Measurements from ENCODE around the gene CLDN18.

Gene CLDN18

GRCh38 chr3:138009476-138010272 is at the start of gene CLDN18:
Gene CLDN18 (plus strand): TSS chr3:138010165. CDS start chr3:138010226, 61 bp downstream.
- no peak for DNase-seq

DNA sequence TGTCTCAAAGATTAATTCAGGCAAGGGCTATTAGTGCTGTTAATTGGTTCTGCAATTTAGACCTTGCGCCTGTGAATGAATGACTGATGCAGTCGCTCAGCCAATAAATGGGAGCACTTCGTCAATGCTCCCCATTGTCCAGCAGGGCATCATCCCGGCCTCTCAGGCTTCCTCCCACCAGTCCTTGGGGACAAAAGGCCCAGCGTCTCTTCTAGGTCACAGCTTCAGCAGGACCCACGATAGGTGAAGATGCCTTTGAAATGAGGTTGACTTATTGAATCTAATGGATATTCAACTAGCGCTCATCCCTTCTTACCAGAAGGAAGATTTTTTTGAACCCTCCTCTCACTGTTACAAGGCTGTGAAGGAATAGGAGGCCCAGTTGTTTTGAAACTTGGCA is 47.7 kb upstream of the CLDN18 start:
- DNase-seq: no peak

DNA sequence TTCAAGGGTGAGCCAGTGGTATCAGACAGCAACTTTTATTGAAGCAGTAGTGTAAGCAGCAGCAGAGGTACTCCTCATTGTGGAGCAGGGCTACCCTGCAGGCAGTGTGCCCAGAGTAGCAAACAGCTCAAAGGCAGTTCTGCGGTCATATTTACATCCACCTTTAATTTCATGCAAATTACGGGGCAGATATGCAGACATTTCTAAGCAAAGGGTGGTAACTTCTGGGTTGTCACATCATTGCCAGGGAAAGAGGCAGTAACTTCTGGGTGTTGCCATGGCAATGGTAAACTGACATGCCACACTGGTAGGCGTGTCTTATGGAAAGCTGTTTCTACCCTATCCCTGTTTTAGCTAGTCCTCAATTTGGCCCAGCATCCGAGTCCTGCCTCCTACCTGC is 46.5 kb upstream of the CLDN18 start:
- no peak for DNase-seq

DNA sequence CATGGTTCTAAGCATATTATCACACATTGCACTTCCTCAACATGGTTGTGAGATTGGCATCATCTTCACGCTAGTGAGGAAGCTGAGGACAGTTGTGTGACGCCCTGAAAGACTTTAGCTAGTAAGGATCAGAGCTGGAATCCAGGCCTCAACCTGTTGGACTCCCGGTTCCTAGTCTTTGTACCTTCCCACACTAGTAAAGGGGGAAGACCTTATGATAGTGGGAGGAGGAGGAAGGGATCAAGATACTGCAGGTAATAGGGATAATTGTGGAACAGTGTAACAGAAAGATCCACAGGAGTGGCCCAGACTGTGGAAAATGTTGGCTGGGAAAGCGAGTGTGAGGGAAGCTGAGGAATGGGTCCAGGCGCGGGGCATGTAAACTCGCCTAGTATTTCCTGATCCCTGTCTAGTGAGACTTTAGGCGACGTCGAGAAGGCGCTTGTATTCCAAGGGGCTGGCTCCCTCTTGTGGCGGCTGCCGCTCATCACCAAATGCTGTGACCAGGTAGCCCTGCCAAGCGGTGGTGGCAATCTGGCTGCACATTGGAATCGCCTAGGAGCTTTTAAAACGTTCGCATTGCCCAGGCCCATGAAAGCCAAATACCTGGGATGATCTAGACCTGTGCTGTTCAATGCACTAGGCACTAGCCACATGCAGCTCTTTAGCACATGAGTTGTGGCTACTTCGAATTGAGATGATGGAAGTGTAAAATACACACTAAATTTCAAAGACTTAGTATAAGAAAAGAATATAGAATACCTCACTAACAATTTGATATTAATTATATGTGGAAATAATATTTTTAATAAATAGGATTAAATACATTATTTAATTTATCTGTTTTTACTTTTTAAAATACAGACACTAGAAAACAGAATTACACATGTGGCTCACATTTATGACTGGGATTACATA is 38.8 kb upstream of the CLDN18 start:
- peak; percentile 46 to 78 for DNase-seq

DNA sequence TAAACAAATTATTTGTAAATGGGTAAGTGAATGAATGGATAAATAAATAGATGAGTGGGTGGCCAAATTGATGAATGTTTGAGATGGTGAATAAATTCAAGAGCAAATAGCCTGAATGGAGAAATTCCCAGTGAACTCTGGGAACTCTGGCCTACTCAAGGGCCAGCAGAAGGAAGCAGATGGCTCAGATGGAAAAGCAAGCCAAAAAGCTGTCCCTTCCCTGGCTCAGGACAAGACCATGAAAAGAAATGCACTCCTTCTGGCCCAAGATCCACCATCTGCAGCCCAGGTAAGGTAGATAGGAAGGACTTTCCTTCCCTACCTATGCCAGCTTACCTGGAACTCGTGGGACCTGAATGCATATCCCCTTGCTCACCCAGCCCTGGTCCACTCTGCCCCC is 37.6 kb upstream of the CLDN18 start:
- no peak for DNase-seq

DNA sequence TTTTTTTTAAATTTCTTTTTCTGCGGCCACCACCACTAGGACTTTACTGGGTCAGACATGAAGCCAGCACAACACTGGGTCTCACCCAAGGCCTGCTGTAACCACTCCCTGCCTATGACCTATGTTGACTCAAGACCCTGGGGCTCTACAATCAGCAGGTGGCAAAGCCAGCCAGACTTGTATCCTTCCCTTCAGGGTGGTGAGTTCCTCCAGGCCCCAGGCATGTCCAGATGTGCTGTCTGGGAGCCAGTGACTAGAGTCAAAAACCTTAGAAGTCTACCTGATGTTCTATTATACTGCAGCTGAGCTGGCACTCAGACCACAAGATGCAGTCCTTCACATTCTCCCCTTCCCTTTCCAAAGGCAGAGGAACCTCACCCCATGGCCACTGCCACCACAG is 31.6 kb upstream of the CLDN18 start:
- no peak for DNase-seq

- DNase-seq: no peak
Observed at GRCh38 chr3:137987723-137988122, 22.2 kb upstream of the CLDN18 start.

DNA sequence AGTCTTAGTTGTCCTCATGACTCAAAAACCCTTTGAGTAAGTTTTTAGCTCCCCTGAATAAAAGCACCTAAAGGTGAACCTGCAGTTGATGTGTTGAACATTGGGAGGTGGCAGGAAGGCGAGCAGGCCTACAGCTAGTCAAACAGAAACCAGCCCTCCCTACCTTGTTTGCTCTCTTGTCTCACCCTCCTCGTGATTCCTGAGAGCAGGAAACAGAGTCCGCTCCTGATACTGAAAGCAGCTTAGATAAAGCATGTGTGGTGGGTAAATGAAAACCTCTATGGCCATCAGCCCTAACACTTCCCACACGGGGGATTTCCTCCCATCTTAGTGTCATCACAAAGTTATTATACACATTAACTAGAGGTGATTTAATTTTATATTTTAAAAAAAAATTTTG is 21.8 kb upstream of the CLDN18 start:
- DNase-seq: no peak

DNA sequence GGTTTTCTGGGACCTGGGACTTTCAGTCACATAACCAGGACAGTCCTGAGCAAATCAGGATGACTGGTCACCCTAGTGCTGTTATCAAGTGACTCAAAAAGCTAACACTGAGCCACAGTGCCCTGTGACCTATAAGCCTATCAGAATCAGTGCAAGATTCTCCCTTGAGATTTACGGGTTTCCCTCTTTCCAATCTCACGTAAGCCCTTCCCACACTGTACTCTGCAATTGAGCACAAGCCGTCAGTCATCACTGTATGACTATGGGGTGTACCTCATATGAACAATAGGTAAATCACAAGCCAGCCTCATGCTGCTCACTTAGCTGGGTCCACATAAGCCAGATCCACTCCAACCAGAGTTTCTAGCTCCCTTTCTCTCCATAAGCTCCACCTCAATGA is 21.0 kb upstream of the CLDN18 start:
- DNase-seq: no peak

- no peak for DNase-seq
Observed at GRCh38 chr3:137990427-137990826, 19.5 kb upstream of the CLDN18 start.

- no peak for DNase-seq
Observed at GRCh38 chr3:137992592-137992991, 17.4 kb upstream of the CLDN18 start.

GRCh38 chr3:137998121-137999042 is 11.6 kb upstream of the CLDN18 start:
- no peak for DNase-seq

DNA sequence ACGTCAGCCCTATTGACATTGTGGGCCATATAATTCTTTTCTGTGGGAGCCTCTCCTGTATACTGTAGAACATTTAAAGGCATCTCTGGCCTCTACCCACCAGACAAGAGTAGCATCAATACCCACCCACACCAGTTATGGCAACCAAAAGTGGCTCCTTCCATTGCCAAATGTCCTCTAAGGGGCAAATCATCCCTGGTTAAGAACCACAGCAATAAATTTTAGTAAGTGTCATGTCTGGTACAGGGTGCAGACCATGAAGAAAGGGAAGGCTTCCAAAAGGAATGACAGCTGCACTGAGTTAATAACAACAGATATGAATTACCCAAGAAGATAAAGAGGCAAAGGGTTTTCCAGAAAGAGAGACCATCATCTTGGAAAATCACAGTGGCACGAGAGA is 6.9 kb upstream of the CLDN18 start:
- DNase-seq: no peak

- DNase-seq: no peak
Observed at GRCh38 chr3:138005627-138006026, 4.3 kb upstream of the CLDN18 start.

DNA sequence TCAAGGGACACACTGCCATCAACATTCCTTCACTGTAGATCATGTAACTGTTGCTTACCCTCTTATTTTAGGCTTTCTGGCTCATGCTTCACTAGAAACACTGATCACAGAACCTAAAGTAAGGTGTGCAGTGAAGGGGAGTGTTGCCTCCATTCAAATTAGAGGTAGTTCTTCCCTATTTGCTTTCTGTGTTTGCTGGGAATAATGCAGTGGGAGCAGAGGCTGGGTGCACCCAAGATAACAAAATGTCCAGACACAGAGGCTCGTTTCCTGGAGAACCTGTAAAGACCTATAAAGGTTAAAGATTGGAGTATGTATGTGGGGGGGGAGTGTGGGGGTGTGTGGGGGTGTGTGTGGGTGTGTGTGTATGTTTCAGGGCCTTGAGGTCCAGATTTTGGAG is 2.1 kb upstream of the CLDN18 start:
- DNase-seq: no peak

GRCh38 chr3:138010273-138010590 is 267 bp downstream of the CLDN18 start:
- no peak for DNase-seq

DNA sequence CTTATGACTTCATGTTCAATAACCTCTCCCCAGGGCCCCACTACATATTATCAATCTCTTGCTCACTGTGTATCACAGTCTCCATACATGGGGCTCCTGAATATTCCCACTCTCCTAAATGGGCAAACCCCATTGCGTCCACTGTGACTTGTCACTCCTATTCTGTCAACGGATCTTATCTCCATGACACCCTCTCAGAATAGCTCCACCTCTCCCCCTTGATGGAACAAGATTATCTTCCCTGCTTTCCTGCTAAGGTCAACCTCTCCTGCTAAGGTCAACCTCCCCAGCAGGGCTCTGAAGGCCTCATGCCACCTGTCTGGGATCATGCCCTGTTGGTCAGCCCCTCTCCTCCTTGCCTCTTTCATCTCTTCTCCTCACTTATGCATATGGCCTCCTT is 1.8 kb downstream of the CLDN18 start:
- DNase-seq: no peak

DNA sequence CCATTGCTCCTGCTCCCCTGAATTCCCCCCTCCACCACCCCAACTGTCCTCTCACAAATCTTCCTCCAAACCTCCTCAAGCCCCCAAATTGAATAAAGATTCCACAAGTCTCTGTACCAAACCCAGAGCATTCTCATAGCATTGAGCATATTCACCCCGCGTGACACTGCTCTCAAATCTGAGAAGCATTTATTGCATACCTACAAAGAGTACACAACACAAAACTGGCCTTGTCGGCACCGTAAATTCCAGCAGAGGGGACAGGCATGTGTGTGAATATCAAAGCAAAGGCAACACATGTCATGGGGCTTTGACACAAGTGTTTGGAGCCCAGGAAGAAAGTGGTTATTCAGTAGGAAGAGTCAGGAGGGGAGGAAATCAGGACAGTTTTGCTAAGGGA is 2.6 kb downstream of the CLDN18 start:
- no peak for DNase-seq

- no peak for DNase-seq
Observed at GRCh38 chr3:138016065-138016464, 6.1 kb downstream of the CLDN18 start.

DNA sequence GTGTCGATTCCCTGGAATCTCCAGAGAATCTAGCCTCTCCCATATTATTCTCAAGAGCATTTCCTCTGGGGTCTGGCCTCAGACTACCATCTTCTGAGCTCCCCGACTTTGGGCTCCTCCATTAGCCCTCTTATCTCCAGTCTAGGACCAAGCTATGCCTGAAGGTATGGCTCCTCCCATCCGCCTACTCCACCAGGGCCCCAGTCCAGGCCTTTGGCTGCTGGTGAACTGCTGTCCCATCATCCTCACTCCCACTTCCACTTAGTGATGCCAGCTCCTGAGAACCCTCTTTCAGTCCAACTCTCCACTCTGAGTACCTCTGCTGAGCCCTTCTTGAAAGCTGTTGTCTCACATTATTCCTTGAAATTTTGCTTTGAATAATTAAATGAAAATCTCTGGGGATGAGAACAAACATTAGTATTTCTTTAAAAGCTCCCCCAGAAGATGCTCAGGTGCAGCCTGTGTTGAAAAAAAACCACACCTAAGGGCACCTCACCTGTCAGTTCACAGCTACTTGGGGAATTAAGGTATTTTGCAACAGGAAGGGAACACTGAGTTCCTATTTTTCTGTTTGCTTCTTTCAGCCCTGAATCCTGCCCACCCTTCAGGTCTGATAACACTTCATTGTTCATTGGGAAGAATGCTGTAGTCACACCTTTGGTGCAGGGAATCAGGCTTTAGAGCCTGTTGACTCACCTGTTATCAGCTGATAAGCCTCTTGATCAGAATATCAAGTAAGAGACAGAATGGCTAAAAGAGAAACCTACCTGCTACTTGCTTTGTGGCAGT is 9.5 kb downstream of the CLDN18 start:
- no peak for DNase-seq

- no peak for DNase-seq
Observed at GRCh38 chr3:138023754-138024153, 13.8 kb downstream of the CLDN18 start.

- DNase-seq: no peak
Observed at GRCh38 chr3:138025553-138025952, 15.6 kb downstream of the CLDN18 start.

All from AML-193 (cell line).